Peyer's patch (tissue), 4 donors: ENCODE results near the gene TNFSF13.

Experiments used
- POLR2A ChIP-seq, 2 donors: fragments of 450-650 bp; IDR thresholded peaks; one replicate each; pipeline ENCODE4 v1.5.1; 2017; ENCODE audit warnings: antibody characterized with exemption in 2 of 2, mild to moderate bottlenecking in 2 of 2, moderate library complexity in 2 of 2
- TF ChIP-seq, protein P1 (sequence below), 6 experiments: fragments of 450-650 bp in 4 of 6; fragments of 200-600 bp in 2 of 6; sonication (generic) in 1 of 6; IDR thresholded peaks; one replicate each; pipeline ENCODE4 v1.5.1; 2017 to 2019; ENCODE audit warnings: antibody characterized with exemption in 6 of 6, mild to moderate bottlenecking in 3 of 6, moderate library complexity in 1 of 6

DNA sequence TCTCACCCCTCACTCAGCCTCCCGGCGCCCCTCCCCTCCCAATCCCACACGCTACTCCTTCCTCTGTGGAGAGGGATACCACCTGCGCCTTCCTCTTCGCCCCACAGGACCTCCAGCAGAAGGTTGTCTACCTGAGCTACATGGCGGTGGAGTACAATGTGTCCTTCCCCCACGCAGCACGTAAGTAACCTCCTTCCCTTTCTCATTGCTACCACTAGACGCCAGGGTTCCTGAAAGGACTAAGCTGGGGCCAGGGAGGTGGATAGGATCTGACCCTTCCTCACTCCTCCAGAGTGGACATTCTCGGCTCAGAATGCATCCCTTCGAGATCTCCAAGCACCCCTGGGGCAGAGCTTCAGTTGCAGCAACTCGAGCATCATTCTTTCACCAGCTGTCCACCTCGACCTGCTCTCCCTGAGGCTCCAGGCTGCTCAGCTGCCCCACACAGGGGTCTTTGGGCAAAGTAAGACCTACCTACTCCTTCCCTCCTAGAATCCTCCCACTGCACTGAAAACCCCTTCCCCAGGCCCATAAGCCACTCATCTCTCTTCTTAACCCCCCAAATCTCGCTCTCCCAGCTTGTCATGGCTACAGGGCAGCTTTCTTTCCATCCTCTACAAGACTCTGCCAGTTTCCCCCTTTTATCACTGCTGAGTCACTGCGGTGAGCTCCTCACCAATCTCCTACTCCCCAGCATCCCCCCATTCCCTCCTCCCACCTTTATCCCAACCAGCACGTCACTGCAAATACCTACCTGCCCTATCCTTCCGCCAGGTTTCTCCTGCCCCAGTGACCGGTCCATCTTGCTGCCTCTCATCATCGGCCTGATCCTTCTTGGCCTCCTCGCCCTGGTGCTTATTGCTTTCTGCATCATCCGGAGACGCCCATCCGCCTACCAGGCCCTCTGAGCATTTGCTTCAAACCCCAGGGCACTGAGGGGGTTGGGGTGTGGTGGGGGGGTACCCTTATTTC, 22.3 kb downstream of the TNFSF13 start:
- TF ChIP-seq, protein P1, sequence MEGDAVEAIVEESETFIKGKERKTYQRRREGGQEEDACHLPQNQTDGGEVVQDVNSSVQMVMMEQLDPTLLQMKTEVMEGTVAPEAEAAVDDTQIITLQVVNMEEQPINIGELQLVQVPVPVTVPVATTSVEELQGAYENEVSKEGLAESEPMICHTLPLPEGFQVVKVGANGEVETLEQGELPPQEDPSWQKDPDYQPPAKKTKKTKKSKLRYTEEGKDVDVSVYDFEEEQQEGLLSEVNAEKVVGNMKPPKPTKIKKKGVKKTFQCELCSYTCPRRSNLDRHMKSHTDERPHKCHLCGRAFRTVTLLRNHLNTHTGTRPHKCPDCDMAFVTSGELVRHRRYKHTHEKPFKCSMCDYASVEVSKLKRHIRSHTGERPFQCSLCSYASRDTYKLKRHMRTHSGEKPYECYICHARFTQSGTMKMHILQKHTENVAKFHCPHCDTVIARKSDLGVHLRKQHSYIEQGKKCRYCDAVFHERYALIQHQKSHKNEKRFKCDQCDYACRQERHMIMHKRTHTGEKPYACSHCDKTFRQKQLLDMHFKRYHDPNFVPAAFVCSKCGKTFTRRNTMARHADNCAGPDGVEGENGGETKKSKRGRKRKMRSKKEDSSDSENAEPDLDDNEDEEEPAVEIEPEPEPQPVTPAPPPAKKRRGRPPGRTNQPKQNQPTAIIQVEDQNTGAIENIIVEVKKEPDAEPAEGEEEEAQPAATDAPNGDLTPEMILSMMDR (IDR thresholded peaks at IDR 0.05), result no peak
- no peak for TF ChIP-seq POLR2A (IDR thresholded peaks at IDR 0.05)
